Measurements from ENCODE around the gene HAVCR1. TPM values are rescaled to one million over a fixed set of nuclear protein-coding genes. Genes with fewer than 3 reads are reported as not detected.
A peak's percentile ranks its signal among the peaks of the same experiment; 100 is the strongest.

Gene HAVCR1
- not detected for total RNA-seq
- long read RNA-seq, result 0 reads

GRCh38 chr5:157059093-157059539 lies at the start of gene HAVCR1:
Gene HAVCR1 (minus strand): TSS chr5:157059116. CDS start chr5:157057943, 1,173 bp downstream.
- ATAC-seq (ENCODE audit: poor library complexity) (no peak), DNase-seq (no peak)
- intact Hi-C loops (cut with DNase I), result no loop called here

DNA sequence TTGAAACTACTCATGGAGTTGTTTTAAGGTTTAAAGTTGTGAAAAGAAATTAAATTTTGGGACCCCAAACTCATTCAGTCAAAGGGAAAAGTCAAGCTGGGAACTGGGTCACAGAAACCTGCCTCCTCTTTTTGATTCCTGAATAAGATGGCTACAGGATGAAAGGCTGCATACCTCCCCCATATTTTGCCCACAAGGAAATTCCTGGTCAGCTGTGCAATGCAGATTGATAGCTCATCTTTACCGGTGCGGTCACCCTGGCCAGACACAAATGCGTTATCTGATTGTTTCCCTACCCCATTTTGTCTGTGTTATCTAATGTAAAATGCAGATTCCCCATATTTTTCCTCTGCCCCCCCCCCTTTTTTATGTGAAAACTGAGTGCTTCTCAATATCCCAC lies 48.6 kb upstream of the HAVCR1 start:
- DNase-seq (no peak), ATAC-seq (ENCODE audit: poor library complexity) (no peak)
- intact Hi-C loops (cut with DNase I), result no loop called here

- ATAC-seq (ENCODE audit: poor library complexity) (peak; percentile 68), DNase-seq (peak; percentile 69)
- intact Hi-C loops (cut with DNase I), result no loop called here
These were observed 47.9 kb upstream of the HAVCR1 start for GRCh38 chr5:157106630-157107461.

GRCh38 chr5:157100140-157100679 lies 41.3 kb upstream of the HAVCR1 start:
- no peak for DNase-seq
- no peak for ATAC-seq (ENCODE audit: poor library complexity)
- intact Hi-C loops (cut with DNase I), result no loop called here

GRCh38 chr5:157088342-157088990 lies 29.6 kb upstream of the HAVCR1 start:
- intact Hi-C loops (cut with DNase I), result no loop called here
- DNase-seq, result no peak

DNA sequence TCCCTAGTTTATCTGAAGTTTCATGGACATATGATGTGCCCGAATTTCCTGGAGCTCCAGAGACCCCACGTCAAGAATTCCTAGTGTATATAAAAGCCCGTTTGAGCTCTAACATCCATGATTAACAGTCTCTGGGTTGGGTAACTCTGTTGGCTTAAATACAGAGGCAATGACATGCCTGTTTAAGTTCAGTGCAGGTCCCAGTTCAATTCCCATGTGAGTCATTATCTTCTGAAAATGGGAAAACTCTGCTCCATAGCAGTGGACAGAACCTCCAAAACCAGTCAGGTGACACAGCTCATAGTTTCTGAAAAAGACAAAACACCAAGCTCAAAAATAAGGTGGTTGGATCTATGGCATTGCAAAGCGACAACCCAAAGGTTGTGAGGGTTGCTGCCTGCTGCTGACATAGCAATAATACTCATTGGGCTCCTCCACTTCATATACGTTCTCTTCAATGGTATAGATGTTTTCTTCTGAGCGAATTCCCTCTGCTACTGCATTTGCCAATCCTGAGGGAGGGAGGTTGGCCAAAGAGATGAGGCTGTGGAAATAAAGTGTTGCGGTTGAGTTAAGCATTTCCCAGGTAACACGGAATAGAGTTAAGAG lies 27.9 kb upstream of the HAVCR1 start:
- intact Hi-C loops (cut with DNase I), result no loop called here
- DNase-seq, result no peak
- no peak for ATAC-seq (ENCODE audit: poor library complexity)

More at GRCh38 chr5:157088342-157088990, 29.6 kb upstream of the HAVCR1 start:
- ATAC-seq (ENCODE audit: poor library complexity), result no peak

DNA sequence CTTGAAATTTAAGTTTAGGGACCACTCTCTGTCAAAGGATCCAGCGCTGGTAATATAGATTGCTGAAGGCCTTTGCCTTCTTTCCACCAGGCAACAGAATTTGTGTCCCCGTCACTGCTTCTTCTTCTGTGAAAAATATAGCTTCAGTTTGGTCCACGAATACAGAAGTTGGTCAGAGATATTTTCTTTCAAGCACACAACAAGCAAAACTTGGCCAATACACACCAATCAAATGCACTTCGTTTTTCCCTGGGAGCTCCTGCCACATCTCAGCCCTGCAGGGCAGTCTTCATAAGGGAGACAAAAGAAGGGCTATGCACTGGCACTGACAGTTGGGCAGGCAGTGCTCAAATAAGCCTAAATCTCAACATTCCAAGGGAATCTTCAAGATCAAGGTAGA lies 27.0 kb upstream of the HAVCR1 start:
- ATAC-seq (ENCODE audit: poor library complexity), result no peak
- intact Hi-C loops (cut with DNase I), result no loop called here
- no peak for DNase-seq

DNA sequence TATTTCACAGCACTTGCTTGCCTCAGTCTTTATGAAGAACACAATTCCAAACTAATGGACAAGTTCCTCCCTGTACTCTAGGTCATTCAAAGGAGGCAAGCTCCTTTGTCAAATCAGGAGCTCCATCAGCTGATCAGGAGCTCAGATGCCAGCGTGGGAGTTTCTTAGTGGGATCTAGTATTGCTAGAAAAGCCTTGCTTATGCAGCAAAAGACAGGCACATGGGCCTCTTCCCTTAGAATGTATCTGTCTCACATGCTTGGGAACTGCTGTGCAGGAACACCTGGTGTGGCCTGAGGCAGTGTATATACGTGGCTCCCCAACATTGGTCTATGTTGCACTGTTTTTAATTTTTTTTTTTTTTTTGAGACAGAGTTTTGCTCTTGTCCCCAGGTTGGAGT lies 21.4 kb upstream of the HAVCR1 start:
- no peak for DNase-seq
- ATAC-seq (ENCODE audit: poor library complexity), result no peak
- intact Hi-C loops (cut with DNase I), result no loop called here

GRCh38 chr5:157076558-157076957 lies 17.6 kb upstream of the HAVCR1 start:
- intact Hi-C loops (cut with DNase I), result no loop called here
- peak; percentile 43 for ATAC-seq (ENCODE audit: poor library complexity)
- DNase-seq, result no peak

- intact Hi-C loops (cut with DNase I), result no loop called here
- DNase-seq (no peak), ATAC-seq (ENCODE audit: poor library complexity) (no peak)
These were observed 13.6 kb upstream of the HAVCR1 start for GRCh38 chr5:157072508-157072907.

- DNase-seq (no peak), ATAC-seq (ENCODE audit: poor library complexity) (no peak)
- intact Hi-C loops (cut with DNase I), result no loop called here
These were observed 11.0 kb upstream of the HAVCR1 start for GRCh38 chr5:157069949-157070348.

- no peak for DNase-seq
- no peak for ATAC-seq (ENCODE audit: poor library complexity)
- intact Hi-C loops (cut with DNase I), result no loop called here
These were observed 9.9 kb upstream of the HAVCR1 start for GRCh38 chr5:157068785-157069184.

DNA sequence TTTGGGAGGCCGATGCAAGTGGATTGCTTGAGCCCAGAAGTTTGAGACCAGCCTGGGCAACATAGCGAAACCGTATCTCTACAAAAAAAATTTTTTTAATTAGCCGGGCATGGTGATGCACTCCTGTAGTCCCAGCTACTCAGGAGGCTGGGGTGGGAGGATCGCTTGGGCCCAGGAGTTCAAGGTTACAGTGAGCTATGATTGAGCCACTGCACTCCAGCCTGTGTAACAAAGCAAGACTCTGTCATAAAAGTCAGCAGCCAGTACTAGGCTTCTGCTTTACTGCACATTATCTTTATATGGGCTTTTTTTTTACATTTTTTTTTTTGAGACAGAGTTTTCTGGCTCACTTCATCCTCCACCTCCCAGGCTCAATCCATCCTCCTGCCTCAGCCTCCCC lies 9.4 kb upstream of the HAVCR1 start:
- intact Hi-C loops (cut with DNase I), result no loop called here
- ATAC-seq (ENCODE audit: poor library complexity) (no peak), DNase-seq (no peak)

- DNase-seq (no peak), ATAC-seq (ENCODE audit: poor library complexity) (no peak)
- intact Hi-C loops (cut with DNase I), result no loop called here
These were observed 8.1 kb upstream of the HAVCR1 start for GRCh38 chr5:157067005-157067404.

DNA sequence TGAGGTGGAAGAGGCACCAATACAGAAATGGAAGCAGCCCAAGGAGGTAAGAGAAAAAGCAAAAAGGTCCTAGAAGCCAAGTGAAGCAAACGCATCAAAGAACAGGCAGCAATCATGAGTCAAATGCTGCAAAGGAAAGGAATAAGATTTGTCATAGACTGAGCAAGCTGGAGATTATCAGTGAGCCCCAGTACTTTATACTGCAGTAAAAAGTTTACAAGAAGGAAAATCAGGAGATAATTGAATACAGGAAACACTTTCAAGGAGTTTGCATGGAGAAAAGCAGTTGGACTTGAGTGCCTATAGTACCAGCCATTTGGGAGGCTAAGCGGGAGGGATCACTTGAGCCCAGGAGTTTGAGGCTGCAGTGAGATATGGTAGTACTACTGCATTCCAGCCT lies 7.2 kb upstream of the HAVCR1 start:
- no peak for ATAC-seq (ENCODE audit: poor library complexity)
- intact Hi-C loops (cut with DNase I), result no loop called here
- DNase-seq, result no peak

DNA sequence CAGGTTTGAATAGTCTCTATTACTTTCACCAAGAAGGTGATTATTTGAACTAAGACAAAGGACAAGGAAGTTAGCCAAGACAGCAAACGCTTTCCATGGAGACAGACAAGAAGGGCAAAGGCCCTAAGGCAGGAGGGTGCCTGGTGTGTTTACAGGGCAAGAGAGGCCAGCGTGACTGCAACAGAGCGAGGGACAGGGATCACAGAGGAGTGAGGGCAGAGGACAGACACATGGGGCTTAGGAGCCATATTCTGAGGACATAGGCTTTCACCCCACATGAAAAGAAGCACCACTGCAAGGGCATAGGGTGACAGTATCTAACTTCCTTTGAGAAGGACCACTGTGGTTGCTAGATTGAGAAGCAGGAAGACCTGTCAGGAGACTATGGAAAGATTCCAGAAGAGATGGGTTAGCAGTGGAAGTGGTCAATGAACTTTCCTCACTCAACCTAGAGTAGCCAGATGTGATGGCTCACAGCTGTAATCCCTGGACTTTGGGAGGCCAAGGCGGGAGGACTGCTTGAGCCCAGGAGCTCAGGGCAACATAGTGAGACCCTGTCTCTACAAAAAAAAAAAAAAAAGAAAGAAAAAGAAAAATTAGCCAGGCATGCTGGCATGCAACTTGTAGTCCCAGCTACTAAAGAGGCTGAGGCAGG lies 5.0 kb upstream of the HAVCR1 start:
- intact Hi-C loops (cut with DNase I), result no loop called here
- ATAC-seq (ENCODE audit: poor library complexity) (no peak), DNase-seq (no peak)

GRCh38 chr5:157059891-157060290 lies 975 bp upstream of the HAVCR1 start:
- DNase-seq (no peak), ATAC-seq (ENCODE audit: poor library complexity) (no peak)
- intact Hi-C loops (cut with DNase I), result no loop called here

- ATAC-seq (ENCODE audit: poor library complexity), result no peak
- intact Hi-C loops (cut with DNase I), result no loop called here
- no peak for DNase-seq
These were observed 1.2 kb downstream of the HAVCR1 start for GRCh38 chr5:157057459-157058370.
